Measurements from ENCODE around the gene ADCY5. TPM values are rescaled to one million over a fixed set of nuclear protein-coding genes. Genes with fewer than 3 reads are reported as not detected.

ADCY5 gene
- total RNA-seq, 1 experiment from 2014 or later = not detected

DNA sequence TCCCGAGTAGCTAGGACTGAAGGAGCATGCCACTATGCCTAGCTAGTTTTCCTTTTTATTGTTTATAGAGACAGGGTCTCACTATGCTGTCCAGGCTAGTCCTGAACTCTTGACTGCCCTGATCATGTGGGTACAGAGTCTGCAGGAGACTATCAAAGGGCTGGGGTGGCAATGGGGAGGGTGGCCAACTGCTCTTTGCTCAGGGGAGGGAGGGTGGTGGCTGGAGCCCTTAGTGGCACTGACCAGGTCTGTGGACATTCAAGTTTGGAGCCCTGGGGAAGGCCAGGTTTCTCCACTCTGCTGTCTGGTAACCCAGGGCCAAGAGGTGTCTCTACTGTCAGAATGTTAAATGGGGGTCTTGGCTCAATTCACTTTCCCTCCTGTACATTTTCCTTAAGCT lies 125.1 kb downstream of the ADCY5 start:
- DNase-seq = no peak
- Histone ChIP-seq H3K9me3 (no peaks in the 10 kb centered on the region), H3K36me3 (no peaks in the 10 kb centered on the region), H3K4me3 (no peak overlapping the region), H3K27me3 (peaks cover 17% of the 10 kb centered on the region)

DNA sequence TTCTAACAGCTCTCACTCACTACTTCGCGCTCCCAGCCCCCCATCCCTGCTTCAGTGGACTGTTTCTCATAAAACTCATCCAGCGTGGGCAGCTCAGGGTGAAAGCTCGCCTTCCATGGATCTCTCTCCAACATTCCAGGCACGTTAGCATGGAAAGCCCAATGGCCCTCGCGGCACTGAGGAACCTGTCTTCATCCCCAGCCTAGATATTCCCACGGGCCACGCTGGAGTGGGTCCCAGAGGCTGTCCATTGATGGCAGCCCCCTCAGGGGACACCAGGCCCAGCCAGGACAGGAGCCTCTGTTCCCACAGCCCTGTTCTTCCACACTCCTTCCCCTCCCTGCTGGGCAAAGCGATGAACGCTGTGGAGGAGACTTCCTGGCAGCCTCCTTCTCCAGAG lies 126.0 kb downstream of the ADCY5 start:
- no peak for DNase-seq
- Histone ChIP-seq H3K4me3 (no peak overlapping the region), H3K9me3 (no peaks in the 10 kb centered on the region), H3K27me3 (peaks cover 11% of the 10 kb centered on the region; the same call in 1 of the 2 replicates), H3K36me3 (no peaks in the 10 kb centered on the region)

DNA sequence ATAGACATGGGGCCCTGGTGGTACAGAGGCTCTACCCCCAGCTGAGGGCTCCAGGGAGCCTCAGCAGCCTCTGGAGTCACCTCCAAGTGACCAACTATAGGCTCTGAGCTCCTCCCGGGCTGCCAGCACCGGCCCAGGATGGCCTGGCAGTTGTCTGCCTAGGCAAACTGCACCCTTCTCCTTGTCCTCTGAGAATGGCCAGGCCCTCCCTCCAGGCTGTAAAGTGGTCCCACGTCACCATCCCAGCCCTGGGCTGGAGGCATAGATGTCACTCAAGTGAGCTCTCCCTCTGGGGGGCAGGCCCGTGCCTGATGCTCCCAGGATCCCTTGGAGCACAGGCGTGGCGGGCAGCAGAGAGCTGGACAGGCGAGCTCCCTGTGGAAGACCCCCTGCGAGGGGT lies 127.1 kb downstream of the ADCY5 start:
- DNase-seq = no peak
- H3K36me3 ChIP-seq = no peaks in the 10 kb centered on the region
- no peaks in the 10 kb centered on the region for H3K9me3 ChIP-seq
- H3K27me3 ChIP-seq = peaks cover 14% of the 10 kb centered on the region; the same call in 1 of the 2 replicates
- no peak overlapping the region for H3K4me3 ChIP-seq

DNA sequence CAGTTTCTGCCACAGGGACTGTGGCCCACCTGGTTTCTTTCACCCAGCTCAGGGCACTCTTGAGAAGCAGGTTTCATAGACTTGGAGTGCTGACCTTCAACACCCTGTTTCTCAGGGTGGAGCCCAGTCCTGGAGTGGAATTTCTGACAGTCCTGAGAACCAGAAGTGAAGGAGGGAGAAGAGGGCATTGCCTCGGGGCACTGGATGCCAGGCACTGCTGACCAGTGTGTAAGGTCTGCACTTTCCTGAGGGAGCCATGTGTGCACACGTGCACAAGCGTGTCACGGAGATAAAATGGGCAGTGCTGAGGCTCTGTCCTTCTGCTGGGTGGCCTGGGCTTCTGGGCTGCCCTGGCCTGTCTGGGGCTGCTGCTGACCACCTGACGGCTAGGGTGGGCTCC lies 128.7 kb downstream of the ADCY5 start:
- no peak for DNase-seq
- peaks cover 28% of the 10 kb centered on the region for H3K27me3 ChIP-seq

DNA sequence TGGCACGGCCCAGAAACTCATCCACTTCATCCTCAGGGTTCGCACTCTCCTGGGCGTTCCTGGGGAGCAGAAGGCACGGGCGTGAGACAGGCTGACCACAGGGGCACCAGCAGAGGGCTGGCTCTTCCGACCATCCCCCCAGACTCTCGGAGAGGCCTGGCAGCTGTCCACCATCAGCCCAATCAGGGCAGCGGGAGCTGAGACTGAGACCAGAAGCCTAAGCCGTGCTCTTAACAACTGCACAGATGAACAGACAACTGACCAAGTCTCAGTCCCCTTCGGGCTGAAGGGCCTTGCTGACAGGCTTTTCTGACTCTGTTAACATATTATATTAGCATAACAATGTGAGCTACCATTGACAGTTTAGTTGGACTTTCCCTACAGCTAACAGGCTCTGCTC lies 129.1 kb downstream of the ADCY5 start:
- no peak for DNase-seq
- Histone ChIP-seq H3K36me3 (no peaks in the 10 kb centered on the region), H3K9me3 (no peaks in the 10 kb centered on the region), H3K27me3 (peaks cover 31% of the 10 kb centered on the region), H3K4me3 (no peak overlapping the region)

More for the DNA sequence above, 128.7 kb downstream of the ADCY5 start:
- Histone ChIP-seq H3K4me3 (no peak overlapping the region), H3K9me3 (no peaks in the 10 kb centered on the region), H3K36me3 (no peaks in the 10 kb centered on the region)

DNA sequence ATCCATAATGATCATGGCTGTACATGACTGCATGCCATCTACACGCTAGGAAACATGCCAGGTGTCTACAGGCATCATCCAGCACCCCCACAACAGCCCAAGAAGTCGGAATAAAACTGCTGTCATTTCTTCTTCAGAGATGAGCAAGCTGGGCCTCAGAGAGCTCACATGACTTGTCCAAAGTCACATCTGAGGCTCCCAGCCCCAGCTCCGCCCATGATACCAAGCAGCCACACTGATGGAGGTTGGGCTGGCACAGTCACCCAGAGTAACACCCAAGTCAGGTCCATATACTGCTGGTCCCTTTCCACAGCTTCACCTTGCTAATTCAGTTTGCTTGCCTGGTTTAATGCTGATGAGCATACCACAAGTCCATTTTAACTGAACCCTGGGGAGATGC lies 130.5 kb downstream of the ADCY5 start:
- Histone ChIP-seq H3K9me3 (no peaks in the 10 kb centered on the region), H3K27me3 (peaks cover 42% of the 10 kb centered on the region), H3K36me3 (no peaks in the 10 kb centered on the region), H3K4me3 (no peak overlapping the region)
- no peak for DNase-seq

DNA sequence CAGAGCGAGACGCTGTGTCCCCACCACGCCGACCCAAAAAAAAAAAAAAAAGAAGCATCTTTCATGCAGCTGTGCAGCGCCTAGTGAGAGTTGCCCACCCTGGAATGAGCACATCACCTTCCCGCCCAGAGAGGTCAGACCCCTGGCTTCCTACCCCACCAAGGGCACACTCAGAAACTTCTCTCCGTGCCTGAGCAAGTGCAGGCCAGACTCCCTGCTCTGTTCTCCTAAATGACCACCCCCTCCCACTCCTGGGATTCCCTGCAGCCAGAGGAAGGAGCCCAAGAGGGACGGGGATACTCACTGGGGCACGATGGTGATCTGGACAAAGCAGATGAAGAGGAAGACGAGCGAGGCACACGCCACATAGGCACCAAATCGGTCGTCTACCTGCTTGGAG lies 131.2 kb downstream of the ADCY5 start:
- peaks cover 42% of the 10 kb centered on the region for H3K27me3 ChIP-seq
- no peaks in the 10 kb centered on the region for H3K36me3 ChIP-seq
- no peaks in the 10 kb centered on the region for H3K9me3 ChIP-seq
- no peak for DNase-seq
- H3K4me3 ChIP-seq = no peak overlapping the region

DNA sequence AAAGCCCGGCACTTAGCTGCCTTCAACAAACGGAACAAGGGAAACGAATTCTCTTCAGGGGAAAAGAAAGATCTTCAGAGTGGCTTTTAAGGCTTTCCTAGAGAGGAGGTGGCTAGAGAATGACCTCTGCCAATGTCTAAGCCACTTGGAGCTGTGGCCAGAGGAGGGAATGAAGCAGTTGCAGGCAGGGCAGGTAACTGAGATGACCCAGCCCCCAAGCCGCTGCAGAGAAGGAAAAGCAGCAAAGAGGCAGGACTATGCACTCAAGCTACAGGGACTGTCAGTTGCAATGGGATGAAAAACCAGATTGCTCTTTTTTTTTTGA lies 133.7 kb downstream of the ADCY5 start:
- no peak overlapping the region for H3K4me3 ChIP-seq
- H3K9me3 ChIP-seq = no peaks in the 10 kb centered on the region
- H3K27me3 ChIP-seq = peaks cover 40% of the 10 kb centered on the region
- no peaks in the 10 kb centered on the region for H3K36me3 ChIP-seq
- no peak for DNase-seq

DNA sequence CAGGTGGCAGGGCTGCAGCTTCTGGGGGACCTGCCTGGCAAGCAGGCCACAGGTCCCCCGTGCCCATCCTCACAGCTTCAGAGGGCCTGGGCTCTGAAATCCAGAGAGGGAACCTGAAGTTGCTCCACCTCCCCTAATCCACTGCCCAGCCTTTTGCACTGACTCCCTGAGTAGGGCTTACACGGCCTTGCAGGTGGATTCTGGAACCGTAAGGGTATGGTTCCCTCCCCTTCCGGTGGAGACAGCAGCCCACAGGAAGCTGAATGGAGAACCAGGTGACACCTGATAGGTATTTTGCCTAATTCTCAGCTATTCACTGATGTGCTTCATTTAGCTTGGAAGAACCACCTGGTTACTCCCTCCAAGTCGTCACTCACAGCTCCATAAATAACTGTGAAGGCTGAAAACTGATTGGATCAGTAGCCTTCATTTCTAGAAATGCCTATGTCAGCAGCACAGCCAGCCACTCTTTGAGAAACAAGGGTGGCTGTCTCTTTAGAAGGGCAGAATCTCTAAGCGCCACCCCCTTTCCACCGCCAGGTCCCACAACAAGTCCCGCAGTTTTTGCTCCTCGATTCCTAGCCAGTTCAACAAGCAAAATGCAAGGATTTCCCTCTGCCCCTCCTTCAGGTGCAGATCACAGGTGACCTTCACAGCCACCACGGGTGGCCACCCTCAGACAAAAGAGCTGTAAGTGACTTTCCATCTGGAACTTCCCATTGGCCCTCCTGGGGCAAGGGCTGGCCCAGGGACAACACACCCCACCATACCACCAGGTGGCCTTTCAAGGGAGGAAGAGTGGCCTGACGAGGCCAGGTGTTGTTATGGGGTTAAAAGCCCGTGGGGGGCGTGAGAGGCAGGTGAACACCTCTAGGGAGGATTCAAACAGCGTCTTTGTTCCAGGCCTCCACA lies 134.3 kb downstream of the ADCY5 start:
- H3K27me3 ChIP-seq = peaks cover 35% of the 10 kb centered on the region
- H3K36me3 ChIP-seq = no peaks in the 10 kb centered on the region
- no peak for DNase-seq
- no peak overlapping the region for H3K4me3 ChIP-seq
- H3K9me3 ChIP-seq = no peaks in the 10 kb centered on the region

DNA sequence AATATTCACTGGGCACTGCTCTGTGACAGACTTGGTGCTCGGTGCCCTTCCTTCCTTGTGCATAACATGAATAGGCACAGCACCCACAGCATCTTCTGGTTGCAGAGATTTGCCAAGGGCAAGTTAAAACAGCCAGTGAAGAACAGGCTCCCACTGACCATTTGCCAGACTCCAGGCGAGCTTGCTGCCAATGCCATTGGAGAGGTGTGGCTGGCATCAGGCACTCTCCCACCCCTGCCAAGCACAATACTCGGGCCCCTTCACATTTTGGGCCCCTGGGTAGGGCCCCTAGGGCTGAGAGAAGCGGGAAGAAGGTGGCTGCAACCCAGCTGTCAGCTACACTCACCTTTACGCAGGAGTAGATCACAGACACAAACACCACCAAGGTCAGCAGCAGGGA lies 135.0 kb downstream of the ADCY5 start:
- DNase-seq = no peak
- H3K4me3 ChIP-seq = no peak overlapping the region
- peaks cover 35% of the 10 kb centered on the region for H3K27me3 ChIP-seq
- no peaks in the 10 kb centered on the region for H3K9me3 ChIP-seq
- H3K36me3 ChIP-seq = no peaks in the 10 kb centered on the region

DNA sequence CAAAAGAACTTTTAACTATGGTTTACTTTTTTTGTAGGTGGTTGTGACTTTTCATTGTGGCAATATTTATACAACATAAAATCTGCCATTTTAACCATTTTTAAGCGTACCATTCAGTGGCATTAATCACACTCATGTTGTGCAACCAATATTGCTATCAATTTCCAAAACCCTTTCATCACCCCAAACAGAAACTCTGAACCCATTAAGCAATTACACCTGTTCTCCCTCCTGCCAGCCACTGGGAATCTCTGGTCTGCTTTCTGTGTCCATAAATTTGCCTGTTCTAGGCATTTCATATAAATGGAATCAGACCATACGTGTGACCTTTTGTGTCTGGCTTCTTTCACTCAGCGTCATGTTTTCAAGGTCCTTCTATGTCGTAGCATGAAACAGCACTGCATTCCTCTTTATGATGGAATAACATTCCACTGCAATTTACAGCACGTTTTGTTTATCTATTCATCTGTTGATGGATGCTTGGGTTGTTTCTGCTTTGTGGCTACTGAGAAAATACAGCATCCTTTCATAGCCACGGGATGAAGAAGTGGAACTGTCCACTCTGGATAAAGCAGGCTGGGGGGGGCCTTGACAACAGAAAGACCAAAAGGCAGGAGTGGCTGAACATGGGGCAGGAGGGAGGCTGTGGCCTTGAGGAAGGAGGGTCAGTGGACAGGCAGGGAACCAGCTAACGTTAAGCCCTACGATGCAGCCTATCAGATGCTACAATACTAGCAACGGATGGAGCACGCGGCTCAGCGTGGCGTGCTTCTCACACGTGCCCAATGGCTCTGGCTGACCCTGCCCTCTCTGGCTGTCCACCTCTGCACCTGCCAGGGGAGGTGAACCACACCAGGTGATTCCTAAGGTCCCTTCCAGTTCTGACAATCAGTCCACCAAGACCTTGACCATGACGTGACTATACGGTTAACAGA lies 136.3 kb downstream of the ADCY5 start:
- no peak for DNase-seq
- Histone ChIP-seq H3K4me3 (no peak overlapping the region), H3K27me3 (peaks cover 33% of the 10 kb centered on the region), H3K9me3 (no peaks in the 10 kb centered on the region), H3K36me3 (no peaks in the 10 kb centered on the region)

DNA sequence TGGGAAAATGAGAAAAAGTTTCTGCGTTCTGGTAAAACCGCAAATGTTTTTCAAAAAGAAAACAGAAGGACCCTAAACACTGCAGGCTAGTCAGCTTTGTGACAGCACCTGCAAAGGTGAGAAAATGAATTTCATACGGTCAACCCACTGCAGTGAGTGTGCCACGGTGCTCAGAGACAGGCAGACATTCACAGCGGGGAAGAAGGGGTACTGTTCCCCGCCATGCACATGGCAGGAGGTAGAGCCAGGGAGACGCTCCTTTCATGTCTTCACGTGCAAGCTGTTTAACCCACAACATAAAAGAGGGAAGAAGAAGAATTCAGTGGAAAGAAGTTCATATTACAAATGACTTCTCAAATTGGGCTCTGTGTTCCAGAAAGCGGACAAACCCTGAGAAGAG lies 137.7 kb downstream of the ADCY5 start:
- no peak for DNase-seq
- Histone ChIP-seq H3K9me3 (no peaks in the 10 kb centered on the region), H3K36me3 (no peaks in the 10 kb centered on the region), H3K4me3 (no peak overlapping the region), H3K27me3 (peaks cover 27% of the 10 kb centered on the region)

DNA sequence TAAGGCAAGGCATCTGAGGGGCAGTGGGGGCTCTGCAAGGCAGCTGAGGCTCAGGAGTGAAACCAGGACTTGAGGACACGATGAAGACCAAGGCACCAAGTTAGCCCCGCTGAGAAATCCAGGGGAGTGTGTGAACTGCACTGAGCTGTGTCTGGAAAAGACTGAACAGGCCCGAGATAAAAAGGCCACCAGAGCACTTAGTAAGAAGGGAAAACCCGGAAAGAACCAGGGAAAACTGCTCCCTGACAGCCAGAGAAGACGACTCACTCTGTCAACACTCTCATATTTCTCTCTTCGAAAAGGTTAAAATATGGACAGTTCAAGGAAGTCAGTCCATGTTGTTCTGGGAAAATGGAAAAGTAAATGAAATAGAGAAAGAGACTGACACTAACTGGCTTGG lies 138.1 kb downstream of the ADCY5 start:
- Histone ChIP-seq H3K9me3 (no peaks in the 10 kb centered on the region), H3K27me3 (peaks cover 22% of the 10 kb centered on the region), H3K4me3 (no peak overlapping the region), H3K36me3 (no peaks in the 10 kb centered on the region)
- DNase-seq = no peak

DNA sequence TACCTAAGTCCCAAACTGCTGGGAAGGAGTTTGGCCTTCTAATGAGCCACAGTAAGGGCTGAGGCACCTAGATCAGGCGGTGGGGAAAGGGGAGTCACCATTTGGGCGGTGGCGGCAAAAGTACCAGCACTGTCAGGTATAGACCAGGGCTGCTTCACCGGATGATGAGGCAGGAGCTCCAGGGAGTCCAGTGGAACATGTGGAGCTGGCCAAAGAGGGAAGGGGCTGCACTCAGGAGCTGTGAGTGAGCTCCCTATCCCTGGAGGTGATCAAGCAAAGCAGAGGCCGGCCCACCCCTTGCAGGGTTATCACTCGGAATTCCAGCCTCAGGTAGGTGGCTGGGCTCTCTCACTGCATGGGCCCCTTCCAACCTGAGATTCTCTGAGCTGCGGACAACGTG lies 138.7 kb downstream of the ADCY5 start:
- Histone ChIP-seq H3K27me3 (peaks cover 17% of the 10 kb centered on the region), H3K9me3 (no peaks in the 10 kb centered on the region), H3K36me3 (no peaks in the 10 kb centered on the region), H3K4me3 (no peak overlapping the region)
- no peak for DNase-seq

DNA sequence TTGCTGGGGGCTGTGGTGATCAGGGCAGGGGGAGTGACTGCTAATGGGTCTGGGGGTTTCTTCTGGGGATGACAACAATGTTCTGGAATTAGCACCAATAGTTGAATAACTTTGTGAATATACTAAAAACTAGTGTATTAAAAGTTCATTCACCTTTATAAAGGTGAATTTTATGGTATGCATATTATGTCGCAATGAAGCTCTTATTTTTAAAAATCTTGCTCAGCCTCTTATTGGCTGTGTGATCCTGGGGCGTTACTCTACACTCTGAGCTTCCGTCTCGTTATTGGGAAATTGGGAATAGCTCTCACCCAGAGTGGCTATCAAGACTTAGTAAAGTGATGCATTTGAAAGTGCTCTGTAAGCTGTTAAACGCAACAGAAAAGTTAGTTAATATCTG lies 141.8 kb downstream of the ADCY5 start:
- H3K4me3 ChIP-seq = no peak overlapping the region
- H3K36me3 ChIP-seq = no peaks in the 10 kb centered on the region
- no peak for DNase-seq
- peaks cover 3% of the 10 kb centered on the region; the same call in 1 of the 2 replicates for H3K27me3 ChIP-seq
- no peaks in the 10 kb centered on the region for H3K9me3 ChIP-seq

DNA sequence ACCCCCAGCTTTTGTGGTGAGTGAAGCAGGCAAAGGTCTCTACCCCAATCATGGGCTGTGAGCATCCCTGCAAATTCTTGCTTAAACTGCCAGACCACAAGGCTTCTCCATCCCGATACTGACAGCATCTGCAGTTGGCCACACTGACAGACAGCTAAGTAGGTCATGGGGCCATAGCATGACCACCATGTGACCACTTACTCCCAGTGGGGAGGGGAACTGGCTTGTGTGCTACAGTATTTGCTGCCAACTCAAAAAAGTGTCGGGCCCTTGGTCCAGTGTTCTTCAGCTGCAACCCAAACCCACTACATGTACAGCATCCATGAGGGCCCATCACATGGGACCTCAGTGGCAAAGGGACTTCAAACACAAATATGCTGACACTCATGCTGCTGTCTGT lies 143.7 kb downstream of the ADCY5 start:
- H3K27me3 ChIP-seq = peaks cover 3% of the 10 kb centered on the region; the same call in 1 of the 2 replicates
- H3K36me3 ChIP-seq = no peaks in the 10 kb centered on the region
- H3K9me3 ChIP-seq = no peaks in the 10 kb centered on the region
- H3K4me3 ChIP-seq = no peak overlapping the region
- no peak for DNase-seq

DNA sequence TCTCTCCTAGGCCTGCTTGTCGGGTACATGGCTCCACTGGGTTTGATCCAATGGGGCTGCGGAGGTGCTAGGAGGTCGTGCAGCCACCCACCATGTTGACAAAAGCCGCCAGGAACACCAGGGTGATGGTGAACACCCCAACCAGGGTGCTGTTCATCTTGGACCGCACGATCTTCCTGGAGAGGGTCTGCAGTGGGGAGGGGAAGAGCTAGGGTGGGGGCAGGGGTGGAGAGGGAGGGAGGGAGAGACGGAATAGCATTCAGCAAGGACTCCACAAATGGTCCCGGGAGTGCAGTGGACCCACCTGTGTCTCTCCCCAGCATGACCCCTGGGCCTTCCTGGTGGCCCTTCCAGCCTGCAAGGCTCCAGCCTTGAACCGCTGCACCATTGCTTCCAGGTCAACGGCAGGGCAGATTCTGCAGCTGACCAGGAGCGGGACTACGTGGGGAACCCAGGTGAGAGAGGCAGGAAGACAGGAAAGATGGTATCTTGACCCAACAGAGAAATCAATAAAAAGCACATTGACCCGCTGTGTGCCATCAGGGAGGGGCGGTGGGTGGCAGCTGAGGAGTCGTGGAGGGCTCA lies 144.8 kb downstream of the ADCY5 start:
- peaks cover 3% of the 10 kb centered on the region; the same call in 1 of the 2 replicates for H3K27me3 ChIP-seq
- no peak for DNase-seq
- no peaks in the 10 kb centered on the region for H3K9me3 ChIP-seq
- H3K36me3 ChIP-seq = no peaks in the 10 kb centered on the region
- H3K4me3 ChIP-seq = no peak overlapping the region

All from MG63 (cell line).